DMS153 treated with DMSO at 0.1 percent for 48 hours (cell line): ENCODE data around the gene PROB1.
"Not testable (repeated sequence)": the region's sequence is repeated elsewhere in the genome, so short reads cannot be mapped to it uniquely, and the experiment has no call there.

Experiments used
- DNase-seq: peaks from one replicate; lab custom pipeline; 2025; ENCODE audit not compliant: unreplicated experiment; lab: John Stamatoyannopoulos, UW

Gene PROB1

GRCh38 chr5:139394654-139395566 is at the start of gene PROB1:
Gene PROB1, minus strand, starts transcription at chr5:139395104. Its CDS starts 23 bp downstream, at chr5:139395081.
- DNase-seq, result no peak

DNA sequence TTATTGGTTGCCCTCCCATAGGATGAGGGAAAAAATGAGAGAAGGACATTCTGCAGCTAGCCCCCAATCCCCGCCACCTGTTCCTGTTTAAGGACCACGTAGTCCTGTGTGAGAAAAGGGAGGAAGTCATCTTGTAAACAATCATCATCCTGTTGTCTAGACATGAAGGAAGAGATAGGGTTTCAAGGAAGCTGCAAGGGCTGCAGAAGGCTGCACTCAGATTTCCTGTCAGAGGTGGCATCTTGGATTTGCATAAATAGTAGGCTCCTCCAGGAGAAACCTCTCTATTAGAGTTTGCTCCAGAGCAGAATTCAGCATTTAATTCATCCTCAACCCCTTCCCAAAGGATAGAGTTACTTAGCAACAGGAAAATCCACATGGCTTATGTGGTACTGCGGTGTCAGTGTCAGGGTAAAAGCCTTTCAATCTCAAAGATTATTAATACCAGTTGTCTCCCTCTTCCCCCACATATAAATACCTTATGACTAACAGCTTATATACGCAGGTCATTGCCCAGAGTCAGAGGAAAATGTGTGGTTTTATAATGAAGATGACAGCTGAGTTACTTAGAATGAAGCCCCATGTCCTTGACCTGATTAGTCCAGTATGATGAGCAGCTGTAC is 49.0 kb upstream of the PROB1 start:
- DNase-seq, result no peak

- not testable (repeated sequence) for DNase-seq
Observed at GRCh38 chr5:139440416-139440815, 45.5 kb upstream of the PROB1 start.

DNA sequence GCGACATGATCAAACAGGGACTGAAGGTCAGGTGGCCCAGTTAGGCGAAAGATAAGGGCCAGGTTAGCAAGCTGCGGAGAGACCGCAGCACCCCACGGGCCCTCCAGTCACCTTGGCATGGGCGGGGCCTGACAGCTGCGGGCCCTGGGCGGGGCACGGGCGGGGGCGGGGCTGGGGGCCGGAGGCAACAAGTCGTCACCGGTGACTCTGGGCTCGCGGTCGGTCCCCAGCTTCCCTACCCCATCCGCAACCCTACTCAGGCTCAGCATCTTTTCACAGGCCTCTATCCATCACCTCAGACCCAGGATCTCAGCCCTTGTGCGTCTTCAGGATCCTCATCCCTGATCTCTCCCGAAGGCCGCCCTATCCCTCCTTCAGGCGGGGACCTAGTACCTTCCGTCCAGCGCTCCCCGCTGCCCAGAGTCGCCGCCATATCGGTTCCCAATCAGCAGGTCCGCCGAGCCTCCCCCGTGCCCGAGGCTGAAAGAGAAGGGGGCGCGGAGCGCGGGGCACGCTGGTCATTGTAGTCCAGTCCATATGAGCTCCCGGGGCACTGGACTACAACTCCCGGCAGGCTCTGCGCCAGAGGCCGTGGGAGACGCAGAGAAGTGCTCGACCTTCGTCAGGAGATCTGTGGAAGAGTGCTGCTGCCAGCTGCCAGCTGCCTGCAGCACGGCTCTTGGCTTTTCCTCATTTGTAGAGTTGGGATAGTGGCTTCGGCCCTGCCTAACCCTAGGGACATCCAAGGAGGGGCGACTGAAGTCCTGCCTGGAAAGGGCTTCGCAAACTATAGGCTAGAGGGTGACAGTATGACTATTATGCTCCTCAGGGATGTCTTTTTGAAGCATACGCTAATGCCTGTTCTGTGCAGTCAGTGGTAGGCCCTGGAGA is 44.4 kb upstream of the PROB1 start, which contains the start of gene DNAJC18:
DNAJC18 (minus strand) TSS at position 513 of the 891 bp plus-strand sequence; CDS start at position 433, 80 bp downstream.
- DNase-seq, result peak; percentile 51

GRCh38 chr5:139438707-139439012 is 43.8 kb upstream of the PROB1 start:
- no peak for DNase-seq

DNA sequence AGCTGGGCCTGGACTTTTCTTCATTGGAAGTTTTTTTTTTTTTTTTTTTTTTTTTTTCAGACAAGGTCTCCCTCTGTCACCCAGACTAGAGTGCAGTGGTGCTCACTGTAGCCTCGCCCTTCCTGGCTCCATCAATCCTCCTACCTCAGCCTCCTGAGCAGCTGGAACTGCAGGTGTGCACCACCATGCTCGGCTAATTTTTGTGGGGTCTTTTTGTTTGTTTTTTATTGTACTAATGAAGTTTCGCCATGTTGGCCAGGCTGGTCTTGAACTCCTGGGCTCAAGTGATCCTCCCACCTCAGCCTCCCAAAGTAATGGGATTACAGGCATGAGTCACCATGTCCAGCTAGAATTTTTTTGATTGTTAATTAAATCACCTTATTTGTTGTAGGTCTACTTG is 40.8 kb upstream of the PROB1 start:
- no peak for DNase-seq

GRCh38 chr5:139431706-139432105 is 36.8 kb upstream of the PROB1 start:
- no peak for DNase-seq

DNA sequence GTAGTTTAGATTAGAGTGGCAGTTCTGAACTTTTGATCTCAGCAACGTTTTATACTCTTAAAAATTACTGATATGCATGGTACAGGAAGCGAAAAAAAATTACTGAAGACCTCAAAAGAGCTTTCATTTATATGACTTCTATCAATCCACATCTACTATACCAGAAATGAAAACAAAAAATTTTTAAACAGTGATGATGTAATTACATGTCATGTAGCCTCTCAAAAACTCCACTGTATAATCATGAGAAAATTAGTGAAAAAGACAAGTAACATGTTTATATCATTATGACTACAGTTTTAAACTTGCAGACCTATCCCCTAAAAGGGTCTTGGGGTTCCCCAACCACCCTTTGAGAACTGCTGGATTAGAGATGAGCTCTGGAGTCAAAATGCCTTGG is 35.1 kb upstream of the PROB1 start:
- DNase-seq, result no peak

GRCh38 chr5:139426203-139426885 is 31.4 kb upstream of the PROB1 start:
- DNase-seq, result no peak

DNA sequence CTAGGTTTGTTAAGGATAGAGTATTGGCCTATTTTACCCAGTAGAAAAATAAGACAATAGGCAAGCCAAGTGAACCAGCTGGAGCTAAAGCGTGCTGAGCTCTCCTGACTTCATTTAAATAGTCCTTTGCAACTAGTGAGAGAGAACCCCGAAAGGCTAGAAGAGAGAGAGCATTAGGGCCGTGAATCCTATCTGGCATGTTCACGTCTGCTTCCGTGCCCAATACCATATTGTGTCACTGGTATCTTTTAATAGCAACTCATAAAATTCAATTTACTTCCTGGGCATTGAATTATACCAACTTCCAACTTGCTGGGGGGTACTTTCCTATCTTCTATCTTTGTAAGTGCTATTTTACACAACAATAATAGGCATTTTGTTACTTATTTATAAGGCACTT is 30.6 kb upstream of the PROB1 start:
- no peak for DNase-seq

DNA sequence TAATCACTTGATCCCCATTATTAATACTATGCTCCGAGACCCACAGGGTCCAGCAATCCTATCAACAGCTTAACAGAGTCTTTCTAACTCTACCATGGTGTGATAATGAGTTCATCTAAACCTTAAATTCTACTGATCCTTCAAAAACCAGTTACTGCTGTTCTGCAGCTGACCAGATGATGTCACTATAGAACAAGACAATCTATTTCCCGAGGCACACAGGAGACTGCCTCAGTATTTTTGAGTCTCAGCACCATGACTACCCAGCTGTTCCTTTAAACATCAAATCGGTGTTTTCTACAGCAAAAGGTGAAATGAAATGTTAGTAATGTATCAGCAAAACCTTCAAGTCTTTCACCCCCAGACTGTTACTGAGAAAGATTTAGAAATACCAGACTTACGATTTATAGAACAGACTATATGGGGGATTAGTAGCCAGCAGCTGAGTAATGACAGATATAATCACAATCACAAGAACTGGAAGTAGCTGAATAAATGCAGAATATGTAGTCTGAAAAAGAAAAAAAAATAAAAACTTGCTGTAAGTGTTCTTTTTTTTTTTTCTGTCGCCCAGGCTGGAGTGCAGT is 27.5 kb upstream of the PROB1 start:
- DNase-seq, result peak; percentile 15

- no peak for DNase-seq
Observed at GRCh38 chr5:139419226-139420192, 24.6 kb upstream of the PROB1 start.

- DNase-seq, result no peak
Observed at GRCh38 chr5:139418793-139419192, 23.9 kb upstream of the PROB1 start.

DNA sequence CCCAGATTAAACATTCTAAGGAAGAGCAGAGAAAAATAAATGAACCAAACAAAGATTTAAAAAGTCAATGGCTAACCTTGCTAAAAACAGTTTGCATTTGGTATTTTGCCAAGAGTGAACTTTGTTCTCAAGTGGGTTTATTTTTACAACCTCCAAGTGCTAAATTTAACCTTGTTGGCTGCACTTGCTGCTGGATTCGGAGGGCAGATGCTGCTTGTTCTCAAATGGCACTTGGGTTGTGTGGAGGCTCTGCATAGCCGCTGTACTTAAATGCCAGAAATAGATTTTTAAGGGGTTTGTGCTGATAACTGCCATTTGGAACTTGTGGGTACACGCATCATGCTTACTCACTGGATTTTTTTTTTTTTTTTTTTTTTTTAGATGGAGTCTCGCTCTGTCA is 22.3 kb upstream of the PROB1 start:
- no peak for DNase-seq

DNA sequence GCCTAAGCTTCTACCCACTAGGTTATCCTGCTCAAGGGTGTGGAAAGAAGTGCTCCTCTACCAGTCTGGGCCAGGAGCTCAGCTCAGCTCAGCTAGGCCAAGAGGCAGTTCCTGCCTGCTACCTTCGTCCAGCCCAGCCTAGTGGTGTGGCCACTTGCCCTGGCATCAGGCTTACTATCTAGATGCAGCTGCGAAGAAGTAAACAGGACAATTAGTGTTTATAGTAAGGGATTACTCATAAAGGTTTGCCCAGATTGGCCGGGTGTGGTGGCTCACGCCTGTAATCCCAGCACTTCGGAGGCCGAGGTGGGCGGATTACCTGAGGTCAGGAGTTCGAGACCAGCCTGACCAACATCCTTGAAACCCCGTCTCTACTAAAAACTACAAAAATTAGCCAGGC is 21.7 kb upstream of the PROB1 start:
- no peak for DNase-seq

DNA sequence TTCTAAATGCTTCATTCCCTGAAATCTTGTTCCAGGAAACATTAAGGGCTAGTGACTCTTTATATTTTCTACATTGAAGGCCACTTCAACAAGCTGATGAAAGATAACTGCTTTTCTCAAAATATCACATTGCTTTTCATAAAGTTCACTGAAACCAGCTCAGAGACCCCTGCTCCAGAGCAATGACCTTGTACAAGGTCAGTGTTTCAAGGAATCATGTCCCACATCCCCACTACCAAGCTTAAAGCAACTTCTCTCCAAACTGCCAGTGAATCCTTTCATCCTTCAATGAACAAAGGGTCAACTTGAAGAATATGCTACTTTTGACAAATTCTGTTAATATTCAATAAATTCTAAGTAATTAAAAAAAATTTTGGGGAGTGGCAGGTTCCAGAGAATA is 21.0 kb upstream of the PROB1 start:
- DNase-seq, result no peak

DNA sequence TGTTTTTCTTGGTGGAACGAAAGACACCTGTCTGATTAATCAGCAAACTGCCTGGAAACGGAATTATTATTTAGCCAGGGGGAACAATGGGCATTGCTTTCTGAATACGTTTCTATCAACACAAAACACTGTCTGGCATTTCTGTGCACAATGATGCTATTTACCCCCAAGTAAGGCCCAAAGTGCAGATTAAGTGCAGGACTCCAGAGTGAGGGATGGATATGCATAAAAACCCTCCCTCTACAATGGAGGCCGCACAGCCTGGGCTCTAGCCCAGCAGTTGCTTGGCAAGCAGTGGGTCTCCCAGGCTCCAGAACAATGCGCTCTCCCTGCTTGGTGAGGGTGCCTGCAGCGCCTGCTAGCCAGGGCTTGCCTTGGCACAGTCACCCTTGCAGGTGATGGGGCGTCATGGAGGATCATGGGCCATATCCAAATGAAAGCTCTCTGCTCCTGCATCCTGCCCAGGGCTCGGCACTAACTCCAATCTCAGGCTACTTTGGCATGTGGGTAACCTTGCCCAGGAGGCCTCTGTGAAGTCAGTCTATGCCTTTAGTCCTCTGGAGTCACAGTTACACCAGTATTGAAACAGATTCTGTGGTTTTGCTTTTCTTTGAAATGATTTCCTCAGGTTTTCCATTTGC is 20.4 kb upstream of the PROB1 start:
- DNase-seq, result no peak

- no peak for DNase-seq
Observed at GRCh38 chr5:139414581-139415130, 19.8 kb upstream of the PROB1 start.

GRCh38 chr5:139413963-139414362 is 19.1 kb upstream of the PROB1 start:
- no peak for DNase-seq
